Activated CD8-positive, alpha-beta memory T cell treated with anti-CD3 and anti-CD28 coated beads, Interleukin-2, amount 50 U/mL, for 1 hour (primary cell): ENCODE measurements around the gene MDN1.

Source experiments
- DNase-seq: peaks from one replicate; pipeline ENCODE4 v3.0.0-alpha.2; 2020; ENCODE audit errors: extremely low read depth

The MDN1 gene

DNA sequence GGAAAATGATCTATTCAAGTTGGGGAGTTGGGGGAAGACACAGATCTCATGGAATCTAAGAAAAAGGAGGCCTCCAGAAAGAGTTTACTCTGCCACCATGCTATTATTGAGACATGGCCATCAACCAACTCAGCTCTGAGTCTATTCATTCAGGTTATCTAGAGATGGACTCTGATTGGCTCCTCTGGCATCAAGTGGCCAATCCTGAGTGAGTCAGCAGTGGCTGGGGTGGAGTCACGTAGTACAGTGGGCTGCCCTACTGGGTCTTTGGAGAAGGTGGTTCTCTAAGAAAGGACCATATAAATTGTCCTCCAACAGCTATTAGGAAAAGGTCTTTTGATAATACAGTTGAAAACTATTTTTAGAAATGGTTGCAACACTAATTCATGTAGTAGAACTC, 223.1 kb downstream of the MDN1 start:
- no peak for DNase-seq

DNA sequence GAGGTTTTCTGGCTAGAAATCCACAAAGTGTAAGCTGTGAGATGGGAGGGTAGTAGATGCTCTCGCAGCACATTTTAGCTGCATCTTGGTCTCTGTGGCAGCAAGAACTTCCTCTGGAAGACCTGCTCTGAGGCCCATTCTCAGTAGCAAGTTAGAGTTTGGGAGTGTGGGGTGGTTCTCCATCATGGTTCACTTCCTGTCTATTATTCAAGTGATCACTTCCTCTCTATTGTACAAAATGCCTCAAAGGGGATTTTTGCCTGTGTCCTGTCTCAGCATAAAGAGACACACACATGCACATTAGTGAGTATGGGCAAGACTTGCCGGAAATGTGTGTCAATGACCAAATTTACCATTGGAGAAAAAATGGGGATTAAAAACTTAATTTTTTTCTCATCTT, 223.5 kb downstream of the MDN1 start:
- no peak for DNase-seq
